ENCODE data around the gene LCNL1. TPM values are rescaled to one million over a fixed set of nuclear protein-coding genes. Genes with fewer than 3 reads are reported as not detected.
A peak's percentile ranks its signal among the peaks of the same experiment; 100 is the strongest.

The LCNL1 gene
- total and polyA plus RNA-seq, 2 experiments from 2014 or later: 0.36 TPM; not detected in 1

DNA sequence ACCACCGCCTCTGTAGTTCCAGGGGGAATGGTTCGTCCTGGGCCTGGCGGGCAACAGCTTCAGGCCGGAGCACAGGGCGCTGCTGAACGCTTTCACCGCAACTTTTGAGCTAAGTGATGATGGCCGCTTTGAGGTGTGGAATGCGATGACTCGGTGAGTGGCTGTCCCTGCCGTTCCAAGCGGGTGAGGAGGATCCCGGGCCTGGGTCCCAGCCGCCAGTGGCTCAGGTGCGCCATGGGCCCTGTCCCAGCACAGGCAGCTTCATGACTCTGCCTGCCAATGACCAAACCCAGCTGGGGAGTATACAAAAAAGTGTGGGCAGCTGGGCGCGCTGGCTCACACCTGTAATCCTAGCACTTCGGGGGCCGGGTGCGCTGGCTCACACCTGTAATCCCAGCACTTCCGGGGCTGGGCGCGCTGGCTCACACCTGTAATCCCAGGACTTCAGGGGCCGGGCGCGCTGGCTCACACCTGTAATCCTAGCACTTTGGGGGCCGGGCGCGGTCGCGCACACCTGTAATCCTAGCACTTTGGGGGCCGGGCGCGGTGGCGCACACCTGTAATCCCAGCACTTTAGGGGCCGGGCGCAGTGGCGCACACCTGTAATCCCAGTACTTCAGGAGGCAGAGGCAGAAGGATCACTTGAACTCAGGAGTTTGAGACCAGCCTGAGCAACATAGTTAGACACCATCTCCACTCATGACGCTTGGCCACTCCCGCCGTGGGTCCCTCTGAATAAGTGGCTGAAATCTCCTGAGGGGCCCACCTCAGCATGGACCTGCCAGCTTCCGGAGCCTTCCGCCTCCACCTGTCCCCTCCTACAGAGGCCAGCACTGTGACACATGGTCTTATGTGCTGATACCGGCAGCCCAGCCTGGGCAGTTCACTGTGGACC lies 29.7 kb upstream of the LCNL1 start:
- no peak for DNase-seq (ENCODE audit: low read depth in 1 of 2, low spot score in 1 of 2)
- H3K4me1 ChIP-seq (ENCODE audit: low read depth): peaks cover 17% of the 10 kb centered on the region
- no peak overlapping the region for H3K4me3 ChIP-seq
- no peaks in the 10 kb centered on the region for H3K36me3 ChIP-seq
- peak overlapping the region; percentile 43 for H3K27ac ChIP-seq
- no peaks in the 10 kb centered on the region for H3K27me3 ChIP-seq
- TF ChIP-seq, protein P1, sequence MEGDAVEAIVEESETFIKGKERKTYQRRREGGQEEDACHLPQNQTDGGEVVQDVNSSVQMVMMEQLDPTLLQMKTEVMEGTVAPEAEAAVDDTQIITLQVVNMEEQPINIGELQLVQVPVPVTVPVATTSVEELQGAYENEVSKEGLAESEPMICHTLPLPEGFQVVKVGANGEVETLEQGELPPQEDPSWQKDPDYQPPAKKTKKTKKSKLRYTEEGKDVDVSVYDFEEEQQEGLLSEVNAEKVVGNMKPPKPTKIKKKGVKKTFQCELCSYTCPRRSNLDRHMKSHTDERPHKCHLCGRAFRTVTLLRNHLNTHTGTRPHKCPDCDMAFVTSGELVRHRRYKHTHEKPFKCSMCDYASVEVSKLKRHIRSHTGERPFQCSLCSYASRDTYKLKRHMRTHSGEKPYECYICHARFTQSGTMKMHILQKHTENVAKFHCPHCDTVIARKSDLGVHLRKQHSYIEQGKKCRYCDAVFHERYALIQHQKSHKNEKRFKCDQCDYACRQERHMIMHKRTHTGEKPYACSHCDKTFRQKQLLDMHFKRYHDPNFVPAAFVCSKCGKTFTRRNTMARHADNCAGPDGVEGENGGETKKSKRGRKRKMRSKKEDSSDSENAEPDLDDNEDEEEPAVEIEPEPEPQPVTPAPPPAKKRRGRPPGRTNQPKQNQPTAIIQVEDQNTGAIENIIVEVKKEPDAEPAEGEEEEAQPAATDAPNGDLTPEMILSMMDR (IDR thresholded peaks at IDR 0.05; ENCODE audit: low read depth, low read length): no peak
- H3K9me3 ChIP-seq (ENCODE audit: low read depth): no peaks in the 10 kb centered on the region

DNA sequence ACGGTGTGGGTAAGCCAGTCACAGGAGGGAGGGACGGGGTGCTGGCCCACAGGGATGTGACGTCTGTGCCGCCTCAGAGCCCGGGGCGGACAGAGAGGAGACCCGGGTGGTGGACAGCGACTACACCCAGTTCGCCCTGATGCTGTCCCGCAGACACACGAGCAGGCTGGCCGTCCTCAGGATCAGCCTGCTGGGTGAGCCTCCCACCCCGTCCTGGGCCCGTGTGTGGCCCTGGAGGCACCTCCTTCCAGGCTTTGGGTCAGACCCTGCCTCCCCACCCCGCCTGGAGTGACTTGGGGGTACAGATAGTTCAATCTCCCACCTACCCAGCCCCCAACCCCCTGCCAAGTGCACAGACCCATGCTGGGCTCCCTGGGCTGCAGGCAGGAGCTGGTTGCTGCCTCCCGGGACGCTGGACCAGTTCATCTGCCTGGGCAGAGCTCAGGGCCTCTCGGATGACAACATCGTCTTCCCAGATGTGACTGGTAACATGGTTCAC lies 29.0 kb upstream of the LCNL1 start:
- Histone ChIP-seq H3K4me1 (ENCODE audit: low read depth) (peaks cover 15% of the 10 kb centered on the region), H3K36me3 (no peaks in the 10 kb centered on the region), H3K9me3 (ENCODE audit: low read depth) (no peaks in the 10 kb centered on the region), H3K4me3 (no peak overlapping the region), H3K27ac (no peak overlapping the region), H3K27me3 (no peaks in the 10 kb centered on the region)
- DNase-seq (ENCODE audit: low read depth in 1 of 2, low spot score in 1 of 2): no peak
- TF ChIP-seq, protein P1 (IDR thresholded peaks at IDR 0.05; ENCODE audit: low read depth, low read length): no peak

DNA sequence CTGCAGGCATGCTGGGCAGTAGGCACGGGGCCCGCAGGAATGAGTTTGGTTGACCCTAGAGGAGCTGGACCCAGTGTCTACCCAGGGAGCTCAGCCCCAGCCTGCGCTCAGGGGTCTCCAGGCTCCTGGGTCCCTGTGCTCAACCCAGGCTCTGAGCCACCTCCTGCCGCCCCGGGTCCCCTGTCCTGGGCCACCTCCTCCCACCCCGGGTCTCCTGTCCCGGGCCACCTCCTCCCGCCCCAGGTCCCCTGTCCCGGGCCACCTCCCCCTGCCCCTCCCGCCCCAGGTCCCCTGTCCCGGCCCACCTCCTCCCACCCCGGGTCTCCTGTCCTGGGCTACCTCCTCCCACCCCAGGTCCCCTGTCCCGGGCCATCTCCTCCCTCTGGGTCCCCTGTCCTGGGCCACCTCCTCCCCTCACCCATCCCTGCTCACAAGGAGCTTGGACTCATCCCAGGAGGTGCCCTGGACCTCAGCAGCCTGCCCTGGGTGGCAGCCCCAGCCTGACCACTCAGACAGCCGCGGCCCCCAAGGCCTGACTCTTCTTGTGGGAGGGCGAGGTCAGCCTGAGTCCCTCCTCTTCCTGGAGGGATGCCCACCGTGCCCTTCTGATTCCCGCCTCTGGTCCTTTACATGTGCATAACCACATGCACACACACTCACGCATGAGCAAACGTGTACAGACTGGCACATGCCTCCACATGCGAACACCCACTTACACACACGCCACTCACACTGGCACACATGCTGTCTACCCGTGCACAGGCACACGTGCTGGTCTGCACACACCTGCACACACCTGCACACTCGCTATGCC lies 28.3 kb upstream of the LCNL1 start:
- no peaks in the 10 kb centered on the region for H3K36me3 ChIP-seq

DNA sequence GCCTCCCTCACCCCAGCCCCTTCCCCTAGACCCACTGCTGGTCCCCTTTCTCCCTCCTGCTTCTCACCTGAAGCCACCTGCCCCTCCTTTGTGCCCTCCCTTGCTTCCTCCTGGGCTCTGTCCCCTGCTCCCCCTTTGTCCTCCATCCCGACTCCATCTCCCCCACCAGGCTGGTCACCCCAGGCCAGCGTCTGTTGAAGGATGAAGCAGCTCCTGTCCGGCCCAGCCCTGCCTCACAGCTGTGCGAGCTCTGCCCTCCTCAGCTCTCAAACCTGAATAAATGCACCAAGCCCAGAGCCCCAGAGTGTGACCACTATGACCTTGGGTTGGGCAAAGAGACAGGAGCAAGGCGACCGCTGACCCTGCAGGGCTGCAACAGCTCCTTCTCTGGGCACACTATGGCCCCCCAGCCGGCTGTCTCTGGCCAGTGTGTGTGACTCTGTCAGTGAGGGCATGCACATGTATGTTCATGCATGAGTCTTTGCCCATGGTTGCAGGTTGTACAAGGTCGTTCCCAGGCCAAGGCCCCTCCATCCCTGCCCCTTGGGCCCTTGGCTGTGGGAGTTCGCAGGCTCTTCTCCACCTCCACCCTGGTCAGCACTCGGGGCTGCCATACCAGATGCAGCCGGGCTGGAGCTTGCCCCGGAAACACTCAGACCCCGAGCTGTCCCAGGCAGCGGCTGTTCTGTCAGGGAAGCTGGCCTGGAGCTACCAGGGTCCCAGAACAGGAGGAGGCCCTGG lies 27.4 kb upstream of the LCNL1 start:
- DNase-seq (ENCODE audit: low read depth in 1 of 2, low spot score in 1 of 2): no peak
- Histone ChIP-seq H3K36me3 (no peaks in the 10 kb centered on the region), H3K27me3 (no peaks in the 10 kb centered on the region), H3K4me1 (ENCODE audit: low read depth) (peaks cover 7% of the 10 kb centered on the region), H3K27ac (no peak overlapping the region), H3K4me3 (no peak overlapping the region), H3K9me3 (ENCODE audit: low read depth) (no peaks in the 10 kb centered on the region)
- TF ChIP-seq, protein P1 (IDR thresholded peaks at IDR 0.05; ENCODE audit: low read depth, low read length): no peak

More for the DNA sequence above, 28.3 kb upstream of the LCNL1 start:
- Histone ChIP-seq H3K4me1 (ENCODE audit: low read depth) (peaks cover 10% of the 10 kb centered on the region), H3K9me3 (ENCODE audit: low read depth) (no peaks in the 10 kb centered on the region), H3K27ac (no peak overlapping the region), H3K4me3 (no peak overlapping the region), H3K27me3 (no peaks in the 10 kb centered on the region)
- TF ChIP-seq, protein P1 (IDR thresholded peaks at IDR 0.05; ENCODE audit: low read depth, low read length): no peak
- DNase-seq (ENCODE audit: low read depth in 1 of 2, low spot score in 1 of 2): no peak

DNA sequence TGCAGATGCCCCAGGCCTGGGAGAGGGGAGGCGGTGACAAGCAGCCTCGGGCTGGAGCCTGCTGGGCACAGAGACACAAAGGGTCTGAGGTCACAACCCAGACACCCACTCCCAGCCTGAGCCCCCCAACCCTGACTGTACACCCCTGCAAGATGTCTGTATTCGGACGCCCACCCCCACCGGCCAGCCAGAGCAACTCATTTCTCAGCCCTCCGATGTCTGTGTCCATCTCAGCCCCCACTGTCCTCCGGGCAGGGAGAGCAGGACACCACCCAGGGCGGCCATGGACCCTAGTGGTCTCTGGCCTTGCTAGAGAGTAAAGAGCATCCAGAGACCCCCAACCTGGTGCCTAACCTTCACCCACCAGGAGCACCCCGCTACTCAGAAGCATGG lies 26.9 kb upstream of the LCNL1 start:
- no peaks in the 10 kb centered on the region for H3K27me3 ChIP-seq
- DNase-seq (ENCODE audit: low read depth in 1 of 2, low spot score in 1 of 2): no peak
- peaks cover 1% of the 10 kb centered on the region for H3K4me1 ChIP-seq (ENCODE audit: low read depth)
- H3K4me3 ChIP-seq: no peak overlapping the region
- H3K27ac ChIP-seq: no peak overlapping the region
- TF ChIP-seq, protein P1 (IDR thresholded peaks at IDR 0.05; ENCODE audit: low read depth, low read length): no peak
- H3K9me3 ChIP-seq (ENCODE audit: low read depth): no peaks in the 10 kb centered on the region
- no peaks in the 10 kb centered on the region for H3K36me3 ChIP-seq

Data from cardiac muscle cell (in vitro differentiated cells and primary cell).